HG03108 (cell line): ENCODE data around the gene SRI.
"Not testable (repeated sequence)": the region's sequence is repeated elsewhere in the genome, so short reads cannot be mapped to it uniquely, and the experiment has no call there.

Experiments used
- ATAC-seq: cut with Tn5 transposase; IDR thresholded peaks from one replicate; pipeline ENCODE4 v1.9.1; 2021; ENCODE audit warnings: moderate library complexity; ENCODE audit not compliant: unreplicated experiment

Gene SRI

GRCh38 chr7:88219781-88220747, at the start of gene SRI:
SRI (minus strand) TSS chr7:88220038; CDS start chr7:88220026, 12 bp downstream.
- ATAC-seq, result peak; percentile 53

- no peak for ATAC-seq
Measured at GRCh38 chr7:88269586-88269985, 49.7 kb upstream of the SRI start.

- ATAC-seq, result no peak
Measured at GRCh38 chr7:88268858-88269257, 49.0 kb upstream of the SRI start.

- no peak for ATAC-seq
Measured at GRCh38 chr7:88268051-88268450, 48.2 kb upstream of the SRI start.

GRCh38 chr7:88267421-88267820, 47.6 kb upstream of the SRI start:
- no peak for ATAC-seq

GRCh38 chr7:88264987-88265386, 45.1 kb upstream of the SRI start:
- ATAC-seq, result not testable (repeated sequence)

- ATAC-seq, result no peak
Measured at GRCh38 chr7:88262562-88262961, 42.7 kb upstream of the SRI start.

GRCh38 chr7:88260719-88261118, 40.9 kb upstream of the SRI start:
- no peak for ATAC-seq

- ATAC-seq, result no peak
Measured at GRCh38 chr7:88259656-88260380, 40.0 kb upstream of the SRI start.

GRCh38 chr7:88258296-88258695, 38.5 kb upstream of the SRI start:
- not testable (repeated sequence) for ATAC-seq

- no peak for ATAC-seq
Measured at GRCh38 chr7:88256906-88257305, 37.1 kb upstream of the SRI start.

- ATAC-seq, result no peak
Measured at GRCh38 chr7:88254721-88255424, 35.0 kb upstream of the SRI start.

GRCh38 chr7:88253640-88254039, 33.8 kb upstream of the SRI start:
- ATAC-seq, result no peak

GRCh38 chr7:88244258-88244657, 24.4 kb upstream of the SRI start:
- ATAC-seq, result no peak

- peak; percentile 56 for ATAC-seq
Measured at GRCh38 chr7:88243345-88243909, 23.6 kb upstream of the SRI start.

- no peak for ATAC-seq
Measured at GRCh38 chr7:88239852-88240251, 20.0 kb upstream of the SRI start.

- no peak for ATAC-seq
Measured at GRCh38 chr7:88233828-88234227, 14.0 kb upstream of the SRI start.

GRCh38 chr7:88230646-88231045, 10.8 kb upstream of the SRI start:
- no peak for ATAC-seq

- ATAC-seq, result no peak
Measured at GRCh38 chr7:88229302-88229995, 9.6 kb upstream of the SRI start.

- ATAC-seq, result no peak
Measured at GRCh38 chr7:88226886-88227516, 7.2 kb upstream of the SRI start.
